ENCODE measurements around the gene KIF26B.

The KIF26B gene

GRCh38 chr1:245110406-245110805 is 44.4 kb upstream of the KIF26B start:
- no peak for DNase-seq (ENCODE audit: low read depth)
- no peak for TF ChIP-seq CTCF (IDR thresholded peaks at IDR 0.05; ENCODE audit: control insufficient read depth, insufficient read depth, low read depth, low read length, missing control alignments)
- no peak overlapping the region for H3K4me3 ChIP-seq (ENCODE audit: control insufficient read depth, low read depth, low read length)

GRCh38 chr1:245111073-245111472 is 43.7 kb upstream of the KIF26B start:
- DNase-seq (ENCODE audit: low read depth): no peak
- no peak for TF ChIP-seq CTCF (IDR thresholded peaks at IDR 0.05; ENCODE audit: control insufficient read depth, insufficient read depth, low read depth, low read length, missing control alignments)
- H3K4me3 ChIP-seq (ENCODE audit: control insufficient read depth, low read depth, low read length): no peak overlapping the region

DNA sequence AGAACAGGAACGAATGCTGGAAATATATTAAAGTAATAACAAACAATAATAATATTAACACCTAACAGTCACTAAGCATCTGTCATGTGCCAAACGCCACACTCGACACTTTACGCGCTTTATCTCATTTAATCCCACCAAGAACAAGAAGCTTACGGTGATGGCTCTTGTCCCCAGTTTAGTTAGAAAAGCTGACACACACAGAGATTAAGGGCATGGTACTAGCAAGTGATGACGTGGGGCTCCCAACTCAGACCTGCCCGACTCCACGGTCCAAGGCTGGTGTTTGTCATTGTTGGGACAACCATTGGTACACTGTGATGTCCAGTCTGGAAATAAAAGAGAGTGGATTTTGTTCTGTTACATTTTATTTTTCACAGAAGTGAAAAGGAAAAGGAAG is 41.1 kb upstream of the KIF26B start:
- no peak for TF ChIP-seq CTCF (IDR thresholded peaks at IDR 0.05; ENCODE audit: control insufficient read depth, insufficient read depth, low read depth, low read length, missing control alignments)
- DNase-seq (ENCODE audit: low read depth): no peak

DNA sequence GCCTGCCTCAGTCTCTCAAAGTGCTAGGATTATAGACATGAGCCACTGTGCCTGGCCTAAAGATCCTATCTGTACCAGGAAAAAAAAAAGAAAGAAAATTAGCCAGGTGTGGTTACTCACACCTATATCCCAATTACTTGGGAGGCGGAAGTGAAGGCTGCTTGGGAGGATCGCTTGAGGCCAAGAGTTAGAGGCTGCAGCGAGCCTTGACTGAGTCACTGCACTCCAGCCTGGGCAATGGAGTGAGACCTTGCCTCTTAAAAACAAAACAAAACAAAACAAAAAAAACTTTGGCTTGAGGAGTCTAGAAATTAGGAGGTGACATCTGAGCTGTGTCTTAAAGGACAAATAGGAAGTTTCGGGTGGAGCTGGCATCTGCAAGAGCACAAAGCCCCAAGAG is 38.7 kb upstream of the KIF26B start:
- no peak for TF ChIP-seq CTCF (IDR thresholded peaks at IDR 0.05; ENCODE audit: control insufficient read depth, insufficient read depth, low read depth, low read length, missing control alignments)
- no peak for DNase-seq (ENCODE audit: low read depth)
- H3K4me3 ChIP-seq (ENCODE audit: control insufficient read depth, low read depth, low read length): no peak overlapping the region

More for the DNA sequence above, 41.1 kb upstream of the KIF26B start:
- H3K4me3 ChIP-seq (ENCODE audit: control insufficient read depth, low read depth, low read length): no peak overlapping the region

DNA sequence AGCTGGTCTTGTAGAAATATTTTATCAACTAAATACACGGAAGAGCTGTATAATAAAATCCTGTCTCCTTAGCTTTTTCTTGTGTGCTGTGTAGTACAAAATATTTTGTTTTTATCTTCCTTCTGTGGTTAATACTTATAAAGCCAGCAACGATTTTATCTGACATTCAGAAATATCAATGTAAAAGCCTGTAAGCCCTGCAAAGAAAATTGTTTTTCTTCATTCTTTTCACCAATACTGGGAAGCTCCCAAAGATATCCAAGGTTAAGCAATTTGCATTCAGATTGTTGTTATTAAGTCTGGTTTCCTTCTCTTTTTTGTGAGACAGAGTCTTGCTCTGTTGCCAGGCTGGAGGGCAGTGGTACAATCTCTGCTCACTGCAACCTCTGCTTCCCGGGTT is 38.0 kb upstream of the KIF26B start:
- H3K4me3 ChIP-seq (ENCODE audit: control insufficient read depth, low read depth, low read length): no peak overlapping the region
- DNase-seq (ENCODE audit: low read depth): no peak
- no peak for TF ChIP-seq CTCF (IDR thresholded peaks at IDR 0.05; ENCODE audit: control insufficient read depth, insufficient read depth, low read depth, low read length, missing control alignments)

DNA sequence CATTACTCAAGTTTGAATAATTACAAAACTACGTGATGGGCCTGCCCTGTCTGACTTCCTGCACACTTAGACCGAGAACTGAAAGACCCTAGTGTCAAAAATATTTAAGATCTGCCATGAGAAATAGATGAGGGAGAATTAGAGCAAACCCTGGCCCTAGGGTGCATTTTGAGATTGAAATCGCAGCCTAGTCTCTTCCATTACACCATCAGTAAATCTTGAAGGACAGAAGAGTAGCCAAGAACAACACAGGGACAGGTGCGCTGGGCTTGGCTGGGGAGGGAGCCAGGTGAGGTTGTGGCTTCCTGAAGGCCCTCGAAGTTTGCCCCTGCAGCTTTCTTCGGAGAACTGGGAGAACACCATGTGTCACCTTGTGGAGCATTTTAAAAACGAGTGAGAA is 36.7 kb upstream of the KIF26B start:
- DNase-seq (ENCODE audit: low read depth): no peak
- no peak for TF ChIP-seq CTCF (IDR thresholded peaks at IDR 0.05; ENCODE audit: control insufficient read depth, insufficient read depth, low read depth, low read length, missing control alignments)
- H3K4me3 ChIP-seq (ENCODE audit: control insufficient read depth, low read depth, low read length): no peak overlapping the region

- H3K4me3 ChIP-seq (ENCODE audit: control insufficient read depth, low read depth, low read length): no peak overlapping the region
- no peak for TF ChIP-seq CTCF (IDR thresholded peaks at IDR 0.05; ENCODE audit: control insufficient read depth, insufficient read depth, low read depth, low read length, missing control alignments)
- DNase-seq (ENCODE audit: low read depth): no peak
These were observed 36.0 kb upstream of the KIF26B start for GRCh38 chr1:245118806-245119205.

Measured in AG09309 (cell line).